DND-41 (cell line): ENCODE results near the gene SPSB1.

Experiments used
- ATAC-seq: fragments of 200-7000 bp; cut with Tn5 transposase; 3 replicates; pipeline ENCODE4 v1.9.1; 2021; ENCODE audit warnings: low read depth; ENCODE audit not compliant: insufficient read depth
- DNase-seq: peaks from one replicate; pipeline ENCODE4 v3.0.0-alpha.2; 2020
- H2AFZ ChIP-seq: 2 replicates; pipeline ENCODE4 v1.6.0; 2012; ENCODE audit warnings: low read depth, low read length
- H3K27ac ChIP-seq: 2 replicates; pipeline ENCODE4 v1.5.1; 2012; ENCODE audit warnings: low read length, inconsistent platforms
- H3K27me3 ChIP-seq: fragments of 200-600 bp; sonication (generic); 2 replicates; pipeline ENCODE4 v1.6.0; 2012; ENCODE audit warnings: low read length, mild to moderate bottlenecking, inconsistent platforms; ENCODE audit not compliant: insufficient read depth, poor library complexity
- H3K36me3 ChIP-seq: 2 replicates; pipeline ENCODE4 v1.5.1; 2012; ENCODE audit warnings: low read length, inconsistent platforms; ENCODE audit not compliant: insufficient read depth
- H3K4me1 ChIP-seq: 2 replicates; pipeline ENCODE4 v1.5.1; 2012; ENCODE audit warnings: mild to moderate bottlenecking, low read length; ENCODE audit not compliant: insufficient read depth
- H3K4me2 ChIP-seq: 2 replicates; pipeline ENCODE4 v1.6.0; 2012; ENCODE audit warnings: mild to moderate bottlenecking, moderate library complexity, low read length, inconsistent platforms; ENCODE audit not compliant: insufficient read depth
- H3K4me3 ChIP-seq, 2 experiments: fragments of 200-600 bp in 1 of 2; shearing (Covaris generic) in 1 of 2; 2 replicates each; pipeline ENCODE4 v1.5.1; 2012 to 2016; ENCODE audit warnings: inconsistent platforms in 2 of 2, low read length in 2 of 2, mild to moderate bottlenecking in 2 of 2, low read depth in 1 of 2, moderate library complexity in 1 of 2
- H3K79me2 ChIP-seq: 2 replicates; pipeline ENCODE4 v1.6.0; 2012; ENCODE audit warnings: low read length, inconsistent platforms; ENCODE audit not compliant: insufficient read depth
- H3K9ac ChIP-seq: 2 replicates; pipeline ENCODE4 v1.6.0; 2012; ENCODE audit warnings: low read depth, mild to moderate bottlenecking, inconsistent platforms, low read length, moderate library complexity
- H3K9me3 ChIP-seq: 2 replicates; pipeline ENCODE4 v1.5.1; 2012; ENCODE audit warnings: low read length, moderate library complexity, mild to moderate bottlenecking, inconsistent platforms; ENCODE audit not compliant: insufficient read depth, severe bottlenecking
- H4K20me1 ChIP-seq: 2 replicates; pipeline ENCODE4 v1.6.0; 2012; ENCODE audit warnings: low read length; ENCODE audit not compliant: insufficient read depth
- EZH2 ChIP-seq: IDR thresholded peaks from 3 replicates; pipeline ENCODE4 v1.6.1; 2012; ENCODE audit warnings: borderline replicate concordance, low read depth, mild to moderate bottlenecking, moderate library complexity, low read length, inconsistent platforms; ENCODE audit not compliant: severe bottlenecking
- TF ChIP-seq, protein P1 (sequence below): IDR thresholded peaks from 2 replicates; pipeline ENCODE4 v1.5.1; 2012; ENCODE audit warnings: borderline replicate concordance, low read length, moderate library complexity, mild to moderate bottlenecking; ENCODE audit not compliant: poor library complexity, severe bottlenecking; ENCODE audit errors: extremely low read depth

Gene SPSB1

DNA sequence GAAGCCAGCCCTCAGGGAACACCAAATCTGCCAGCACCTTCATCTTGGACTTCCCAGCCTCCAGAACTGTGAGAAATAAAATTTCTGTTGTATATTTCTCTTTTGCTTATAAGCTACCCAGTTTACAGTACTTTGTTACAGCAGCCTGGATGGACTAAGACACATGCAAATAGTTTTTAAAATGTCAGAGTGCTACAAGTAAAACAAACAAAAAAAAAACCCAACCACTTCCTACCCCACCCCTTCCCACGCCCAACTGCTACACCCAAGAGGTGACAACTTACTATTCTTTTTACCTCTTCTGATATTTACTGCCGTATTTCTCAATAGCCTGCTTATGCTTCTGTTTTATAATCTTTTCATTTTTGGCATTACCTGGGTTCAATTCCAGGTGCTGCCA, 8.6 kb upstream of the SPSB1 start:
- Histone ChIP-seq H3K9ac (no peak overlapping the region), H2AFZ (no peak overlapping the region), H3K9me3 (no peaks in the 10 kb centered on the region), H3K4me3 (no peak overlapping the region), H3K36me3 (no peaks in the 10 kb centered on the region), H4K20me1 (no peaks in the 10 kb centered on the region), H3K27ac (peak overlapping the region; percentile 60), H3K27me3 (no peaks in the 10 kb centered on the region), H3K79me2 (no peaks in the 10 kb centered on the region), H3K4me1 (peaks cover 53% of the 10 kb centered on the region), H3K4me2 (no peak overlapping the region)
- ATAC-seq (no peak), DNase-seq (peak; percentile 47)
- TF ChIP-seq EZH2, result no peak
- TF ChIP-seq, protein P1, sequence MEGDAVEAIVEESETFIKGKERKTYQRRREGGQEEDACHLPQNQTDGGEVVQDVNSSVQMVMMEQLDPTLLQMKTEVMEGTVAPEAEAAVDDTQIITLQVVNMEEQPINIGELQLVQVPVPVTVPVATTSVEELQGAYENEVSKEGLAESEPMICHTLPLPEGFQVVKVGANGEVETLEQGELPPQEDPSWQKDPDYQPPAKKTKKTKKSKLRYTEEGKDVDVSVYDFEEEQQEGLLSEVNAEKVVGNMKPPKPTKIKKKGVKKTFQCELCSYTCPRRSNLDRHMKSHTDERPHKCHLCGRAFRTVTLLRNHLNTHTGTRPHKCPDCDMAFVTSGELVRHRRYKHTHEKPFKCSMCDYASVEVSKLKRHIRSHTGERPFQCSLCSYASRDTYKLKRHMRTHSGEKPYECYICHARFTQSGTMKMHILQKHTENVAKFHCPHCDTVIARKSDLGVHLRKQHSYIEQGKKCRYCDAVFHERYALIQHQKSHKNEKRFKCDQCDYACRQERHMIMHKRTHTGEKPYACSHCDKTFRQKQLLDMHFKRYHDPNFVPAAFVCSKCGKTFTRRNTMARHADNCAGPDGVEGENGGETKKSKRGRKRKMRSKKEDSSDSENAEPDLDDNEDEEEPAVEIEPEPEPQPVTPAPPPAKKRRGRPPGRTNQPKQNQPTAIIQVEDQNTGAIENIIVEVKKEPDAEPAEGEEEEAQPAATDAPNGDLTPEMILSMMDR, result no peak

DNA sequence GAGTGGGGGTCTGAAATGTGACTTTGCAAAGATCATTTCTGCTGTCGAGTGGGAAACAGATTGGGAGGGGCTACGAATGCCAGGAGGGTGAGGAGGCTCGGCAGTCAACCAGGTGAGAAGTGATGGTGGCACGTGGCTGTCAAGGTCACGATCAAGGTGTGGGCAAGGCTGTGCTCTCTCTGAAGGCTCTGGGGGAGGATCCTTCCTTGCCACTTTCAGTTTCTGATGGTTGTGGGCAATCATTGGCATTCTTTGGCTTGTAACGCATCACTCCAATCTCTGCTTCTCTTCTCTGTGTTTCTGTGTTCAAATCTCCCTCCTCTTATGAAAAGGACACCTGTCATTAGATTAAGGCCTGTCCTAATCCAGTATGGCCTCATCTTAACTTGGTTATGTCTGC, 6.1 kb upstream of the SPSB1 start:
- no peaks in the 10 kb centered on the region for H3K36me3 ChIP-seq
- H3K9me3 ChIP-seq, result no peaks in the 10 kb centered on the region
- H3K4me3 ChIP-seq, result no peak overlapping the region
- H4K20me1 ChIP-seq, result no peaks in the 10 kb centered on the region
- peaks cover 43% of the 10 kb centered on the region for H3K4me1 ChIP-seq
- no peaks in the 10 kb centered on the region for H3K27me3 ChIP-seq
- DNase-seq, result no peak
- no peak overlapping the region for H3K4me2 ChIP-seq
- no peak overlapping the region for H3K27ac ChIP-seq
- H3K79me2 ChIP-seq, result no peaks in the 10 kb centered on the region
- no peak overlapping the region for H3K9ac ChIP-seq
- no peak for ATAC-seq
- no peak overlapping the region for H2AFZ ChIP-seq
- TF ChIP-seq EZH2, result no peak
- TF ChIP-seq, protein P1, result no peak

DNA sequence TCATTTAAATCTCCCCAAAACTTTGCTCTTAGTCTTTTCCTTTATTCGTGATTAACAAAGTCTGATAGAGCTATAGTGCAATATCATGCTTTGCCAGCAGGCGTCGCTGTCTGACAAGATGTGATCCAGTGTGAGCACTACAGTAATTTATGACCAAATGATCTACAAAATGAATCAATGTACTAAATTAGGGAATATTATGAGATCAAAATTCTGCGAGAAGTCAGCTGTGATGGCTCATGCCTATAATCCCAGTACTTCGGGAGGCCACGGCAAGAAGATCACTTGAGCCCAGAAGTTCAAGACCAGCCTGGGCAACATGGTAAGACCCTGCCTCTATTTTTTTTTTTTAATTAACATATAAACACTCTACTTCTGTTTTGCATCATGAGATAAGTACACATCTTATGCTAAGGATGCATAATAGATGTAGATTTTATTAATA, 3.6 kb upstream of the SPSB1 start:
- no peak for ATAC-seq
- Histone ChIP-seq H3K9me3 (no peaks in the 10 kb centered on the region), H3K9ac (no peak overlapping the region), H3K4me3 (no peak overlapping the region), H3K4me2 (no peak overlapping the region), H3K79me2 (peaks cover 11% of the 10 kb centered on the region), H4K20me1 (peaks cover 7% of the 10 kb centered on the region), H3K27me3 (no peaks in the 10 kb centered on the region), H3K36me3 (no peaks in the 10 kb centered on the region), H3K4me1 (peaks cover 28% of the 10 kb centered on the region), H2AFZ (no peak overlapping the region), H3K27ac (no peak overlapping the region)
- no peak for TF ChIP-seq EZH2
- TF ChIP-seq, protein P1, result peak; percentile 97
- DNase-seq, result peak; percentile 85
